Activated CD8-positive, alpha-beta memory T cell treated with anti-CD3 and anti-CD28 coated beads for 4 hours (primary cell): ENCODE data around the gene PRKAG2.
"Not testable (repeated sequence)": the region's sequence is repeated elsewhere in the genome, so short reads cannot be mapped to it uniquely, and the experiment has no call there.

Source experiments
- DNase-seq, 2 donors: peaks; one replicate each; pipeline ENCODE4 v3.0.0-alpha.2; 2020; ENCODE audit warnings: low read depth in 2 of 2

The PRKAG2 gene

DNA sequence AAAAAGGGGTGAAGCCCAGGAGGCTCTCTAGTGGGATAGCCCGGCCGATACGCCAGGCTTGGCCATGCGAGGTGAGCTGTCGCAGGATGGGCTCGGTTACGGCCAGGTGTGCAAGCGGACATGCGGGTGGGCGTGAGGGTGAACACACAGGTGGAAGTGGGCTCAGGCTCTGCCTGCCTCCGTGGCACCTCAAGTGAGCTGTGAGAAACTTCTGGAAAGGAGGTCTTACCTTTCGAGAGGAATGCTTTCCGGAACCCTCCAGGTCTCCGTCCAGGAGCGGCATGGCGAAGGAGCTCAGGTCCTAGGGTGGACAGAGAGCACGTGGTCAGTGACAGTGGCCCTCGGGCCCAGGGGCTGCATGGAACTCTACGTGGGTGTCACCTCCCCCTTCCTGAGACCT lies 90.7 kb downstream of the PRKAG2 start:
- no peak for DNase-seq

DNA sequence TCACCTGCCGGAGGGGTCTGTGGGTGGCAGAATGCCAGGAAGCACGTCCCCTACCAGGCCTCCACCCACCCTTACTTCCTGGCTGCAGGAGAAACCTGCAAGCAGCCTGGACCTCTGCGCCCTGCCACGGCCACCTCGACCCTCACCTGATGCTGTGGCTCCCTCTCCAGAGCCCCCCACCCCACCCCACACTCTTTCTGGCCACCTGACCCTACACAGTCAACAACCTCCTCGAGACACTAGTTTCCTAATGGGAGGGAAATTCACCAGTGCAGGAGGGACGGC lies 91.3 kb downstream of the PRKAG2 start:
- no peak for DNase-seq

DNA sequence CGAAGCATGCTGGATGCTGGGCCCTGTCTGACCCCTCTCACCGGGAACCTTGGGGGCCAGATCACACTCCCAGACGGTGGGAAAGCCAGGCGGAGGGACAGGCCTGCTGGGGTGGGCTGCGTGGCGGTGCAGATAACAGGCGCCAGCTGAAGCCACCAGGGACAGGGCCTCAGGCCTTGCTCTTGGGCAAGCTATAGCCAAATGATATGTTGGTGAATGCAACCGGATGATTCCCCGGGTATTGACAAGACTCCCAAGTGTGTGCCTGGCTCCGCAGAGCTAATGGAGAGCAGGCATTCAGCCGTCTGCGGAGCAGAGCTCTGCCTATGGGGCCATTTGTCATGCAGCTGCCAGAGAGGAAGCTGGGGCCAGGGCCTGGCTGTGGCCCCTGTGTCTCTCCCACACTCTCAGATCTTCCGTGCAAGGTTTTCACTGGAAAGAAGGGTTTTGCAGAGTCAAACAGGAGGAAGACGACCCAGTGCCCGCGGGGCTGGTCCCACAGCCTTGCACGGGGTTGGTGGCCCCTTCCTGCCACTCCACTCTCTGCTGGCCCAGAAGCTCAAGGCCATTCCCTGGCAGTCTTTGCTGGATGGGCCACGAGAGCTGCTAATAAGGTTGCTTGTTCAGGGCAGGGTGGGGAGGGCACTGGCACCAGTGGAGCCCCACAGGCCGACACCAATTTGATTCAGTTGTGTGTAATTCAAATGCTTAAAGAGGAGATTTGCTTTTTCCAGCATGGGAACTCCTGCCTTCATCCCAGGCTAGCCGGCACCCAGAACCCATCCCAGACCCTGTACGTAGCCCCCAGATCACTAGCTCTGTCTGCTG lies 91.8 kb downstream of the PRKAG2 start:
- no peak for DNase-seq

GRCh38 chr7:151783958-151784575 lies 92.8 kb downstream of the PRKAG2 start:
- DNase-seq: no peak

DNA sequence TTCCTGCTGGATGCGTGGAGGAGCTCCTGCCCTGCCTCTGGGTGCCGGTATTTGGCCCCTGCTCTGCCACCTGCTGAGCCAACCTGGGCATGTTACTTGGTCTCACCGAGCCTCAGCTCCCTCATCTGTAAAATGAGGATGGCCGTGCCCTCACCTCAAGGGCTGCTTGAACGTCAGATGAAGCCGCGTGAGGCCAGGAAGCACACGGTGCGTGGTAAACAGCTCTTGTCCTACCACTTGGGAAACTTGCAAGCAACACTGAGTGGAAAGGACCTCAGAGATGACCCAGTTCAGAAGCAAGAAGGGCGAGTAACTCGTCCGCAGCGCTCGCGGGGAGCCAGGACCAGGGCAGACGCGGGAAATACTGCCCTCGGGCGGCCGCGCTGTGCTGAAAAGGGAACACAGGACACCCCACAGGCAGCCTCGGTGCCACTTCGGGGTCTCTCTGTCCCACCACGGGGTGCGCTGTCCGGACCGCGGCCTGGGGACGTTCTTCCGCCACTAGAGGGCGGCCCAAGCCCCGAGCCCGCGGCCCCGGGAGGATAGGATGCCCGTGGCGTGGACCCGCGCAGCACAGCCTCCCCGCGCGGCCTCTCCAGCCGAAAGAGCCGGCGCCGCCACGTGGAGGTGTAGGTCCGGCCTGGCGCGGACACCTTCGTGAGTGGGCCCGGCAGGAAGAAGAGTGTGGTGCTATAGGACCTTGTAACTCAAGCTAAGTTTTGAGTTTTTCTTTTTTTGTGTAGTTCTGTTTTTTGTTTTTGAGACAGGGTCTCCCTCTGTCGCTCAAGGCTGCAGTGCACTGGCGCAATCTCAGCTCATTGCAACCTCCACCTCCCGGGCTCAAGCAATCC lies 94.1 kb downstream of the PRKAG2 start:
- peak; percentile 42 to 48 for DNase-seq

DNA sequence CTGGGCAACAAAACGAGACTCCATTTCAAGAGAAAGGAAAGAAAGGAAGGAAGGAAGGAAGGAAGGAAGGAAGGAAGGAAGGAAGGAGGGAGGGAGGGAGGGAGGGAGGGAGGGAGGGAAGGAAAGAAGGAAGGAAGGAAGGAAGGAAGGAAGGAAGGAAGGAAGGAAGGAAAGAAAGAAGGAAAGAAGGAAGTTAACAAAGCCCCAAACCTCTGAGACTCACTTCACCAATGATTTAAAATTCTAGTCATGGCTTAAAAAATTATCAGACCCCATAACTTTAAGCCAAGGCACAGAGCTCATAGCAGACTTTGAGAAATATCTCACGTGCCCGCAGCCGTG lies 94.7 kb downstream of the PRKAG2 start:
- not testable (repeated sequence) for DNase-seq

DNA sequence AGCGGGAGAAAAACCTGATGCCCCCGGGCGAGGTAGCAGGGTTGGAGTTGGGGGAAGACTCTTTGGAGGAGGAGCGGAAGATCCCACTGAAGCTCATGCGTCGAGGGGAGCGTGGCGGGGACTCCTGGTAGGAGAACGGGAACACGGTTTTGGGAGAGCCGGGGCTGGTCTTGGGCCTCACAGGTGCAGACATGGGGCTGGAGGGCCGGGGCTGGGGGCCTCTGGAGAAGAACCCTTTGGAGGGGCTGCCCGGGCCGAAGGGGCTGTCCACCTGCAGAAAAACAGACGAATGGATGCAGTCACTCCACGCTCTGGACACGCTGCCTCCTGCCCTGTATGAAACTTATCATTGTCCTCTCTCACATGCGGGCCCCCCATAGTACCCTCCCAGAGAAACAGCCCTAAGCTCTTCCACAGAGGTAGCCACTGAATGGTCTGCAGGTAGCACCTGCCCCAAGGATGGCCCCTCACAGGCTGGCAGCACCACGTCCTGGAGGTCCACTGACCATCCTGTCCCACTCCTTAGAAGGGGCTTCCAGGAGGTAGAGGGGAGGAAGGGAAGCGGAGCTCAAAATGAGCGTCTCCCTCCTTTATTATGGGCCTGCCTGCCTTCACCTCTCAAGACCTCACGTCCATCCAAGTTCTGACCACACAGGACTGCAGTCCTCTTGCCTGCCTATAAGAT lies 95.6 kb downstream of the PRKAG2 start:
- no peak for DNase-seq

GRCh38 chr7:151780631-151781030 lies 96.3 kb downstream of the PRKAG2 start:
- no peak for DNase-seq

- no peak for DNase-seq
Measured at GRCh38 chr7:151779678-151780077, 97.2 kb downstream of the PRKAG2 start.

- DNase-seq: no peak
Measured at GRCh38 chr7:151779255-151779654, 97.7 kb downstream of the PRKAG2 start.

GRCh38 chr7:151777908-151778670 lies 98.8 kb downstream of the PRKAG2 start:
- DNase-seq: no peak

DNA sequence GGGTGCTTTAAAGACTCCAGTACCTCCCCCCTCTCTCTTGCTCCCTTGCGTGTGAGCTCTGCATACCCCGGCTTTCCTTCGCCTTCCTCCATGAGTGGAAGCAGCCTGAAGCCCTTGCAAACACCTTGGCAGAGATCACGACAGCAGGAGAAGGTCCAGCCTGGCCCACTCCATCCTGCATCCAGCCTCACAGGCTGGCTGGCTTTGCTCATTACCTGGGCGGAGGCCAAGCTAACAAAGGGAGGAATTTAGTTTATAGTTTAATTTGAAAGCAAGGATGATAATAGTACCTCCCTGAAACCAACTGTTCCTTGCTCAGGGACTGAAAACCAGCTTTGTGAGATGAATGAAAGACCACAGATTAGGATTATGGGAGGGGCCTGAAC lies 99.4 kb downstream of the PRKAG2 start:
- no peak for DNase-seq

- no peak for DNase-seq
Measured at GRCh38 chr7:151776876-151777494, 99.9 kb downstream of the PRKAG2 start.

- DNase-seq: no peak
Measured at GRCh38 chr7:151776446-151776845, 100.5 kb downstream of the PRKAG2 start.

GRCh38 chr7:151775547-151776443 lies 101.1 kb downstream of the PRKAG2 start:
- DNase-seq: no peak

DNA sequence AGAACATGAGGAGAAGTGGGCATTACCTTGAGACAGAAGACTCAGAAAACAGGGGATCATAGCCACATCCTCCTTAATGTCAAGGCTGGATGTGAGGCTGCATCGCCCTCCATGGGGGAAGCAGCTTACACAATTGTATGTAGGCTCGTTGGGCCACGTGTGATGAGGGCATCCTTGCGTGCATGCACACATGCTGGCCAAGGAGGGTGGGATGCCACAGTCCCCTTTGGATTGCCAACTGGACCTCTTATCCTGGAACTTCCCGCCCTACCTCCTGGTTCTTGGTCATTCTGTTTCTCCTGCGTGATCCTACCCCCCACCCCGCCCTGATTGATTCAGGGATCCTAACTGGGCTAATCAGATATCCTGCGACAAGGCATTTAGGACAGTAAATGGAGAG lies 102.0 kb downstream of the PRKAG2 start:
- no peak for DNase-seq

DNA sequence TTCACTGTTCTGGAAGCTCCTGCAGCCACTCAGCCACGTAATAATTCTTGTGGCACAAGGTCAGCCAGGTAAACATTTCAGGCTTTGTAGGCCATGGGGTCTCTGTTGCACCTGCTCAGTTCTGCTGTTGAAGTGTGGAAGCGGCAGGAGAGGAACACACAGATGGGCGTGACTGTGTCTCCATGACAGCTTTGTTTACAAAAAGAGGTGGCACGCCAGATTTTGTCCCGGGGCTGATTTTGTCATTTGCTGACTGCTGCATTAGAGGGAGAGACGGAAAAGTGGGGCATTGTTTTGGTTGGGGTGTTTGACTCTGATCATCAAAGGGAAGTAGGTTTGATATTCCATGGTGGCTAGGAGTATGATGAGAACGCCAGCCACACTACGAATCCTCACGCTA lies 103.1 kb downstream of the PRKAG2 start:
- DNase-seq: no peak

- DNase-seq: no peak
Measured at GRCh38 chr7:151770232-151770631, 106.7 kb downstream of the PRKAG2 start.

GRCh38 chr7:151769188-151769821 lies 107.6 kb downstream of the PRKAG2 start:
- DNase-seq: peak in 1 of 2 donors; percentile 13

GRCh38 chr7:151768805-151769187 lies 108.1 kb downstream of the PRKAG2 start:
- DNase-seq: no peak
